Thyroid gland (tissue), 4 donors: ENCODE results near the gene ETFBKMT.

ENCODE experiments used
- POLR2A ChIP-seq, 2 donors: fragments of 450-650 bp; IDR thresholded peaks; one replicate each; pipeline ENCODE4 v1.6.1; 2017; ENCODE audit warnings: antibody characterized with exemption in 2 of 2, mild to moderate bottlenecking in 2 of 2, moderate library complexity in 1 of 2
- TF ChIP-seq, protein P1 (sequence below), 6 experiments: fragments of 200-600 bp in 3 of 6; fragments of 450-650 bp in 3 of 6; sonication (generic) in 3 of 6; IDR thresholded peaks; one replicate each; pipeline ENCODE4 v1.5.1; 2016 to 2019; ENCODE audit warnings: antibody characterized with exemption in 6 of 6, mild to moderate bottlenecking in 2 of 6, inconsistent platforms in 1 of 6, moderate library complexity in 1 of 6

GRCh38 chr12:31705621-31706020 lies 46.1 kb downstream of the ETFBKMT start:
- TF ChIP-seq, protein P1, sequence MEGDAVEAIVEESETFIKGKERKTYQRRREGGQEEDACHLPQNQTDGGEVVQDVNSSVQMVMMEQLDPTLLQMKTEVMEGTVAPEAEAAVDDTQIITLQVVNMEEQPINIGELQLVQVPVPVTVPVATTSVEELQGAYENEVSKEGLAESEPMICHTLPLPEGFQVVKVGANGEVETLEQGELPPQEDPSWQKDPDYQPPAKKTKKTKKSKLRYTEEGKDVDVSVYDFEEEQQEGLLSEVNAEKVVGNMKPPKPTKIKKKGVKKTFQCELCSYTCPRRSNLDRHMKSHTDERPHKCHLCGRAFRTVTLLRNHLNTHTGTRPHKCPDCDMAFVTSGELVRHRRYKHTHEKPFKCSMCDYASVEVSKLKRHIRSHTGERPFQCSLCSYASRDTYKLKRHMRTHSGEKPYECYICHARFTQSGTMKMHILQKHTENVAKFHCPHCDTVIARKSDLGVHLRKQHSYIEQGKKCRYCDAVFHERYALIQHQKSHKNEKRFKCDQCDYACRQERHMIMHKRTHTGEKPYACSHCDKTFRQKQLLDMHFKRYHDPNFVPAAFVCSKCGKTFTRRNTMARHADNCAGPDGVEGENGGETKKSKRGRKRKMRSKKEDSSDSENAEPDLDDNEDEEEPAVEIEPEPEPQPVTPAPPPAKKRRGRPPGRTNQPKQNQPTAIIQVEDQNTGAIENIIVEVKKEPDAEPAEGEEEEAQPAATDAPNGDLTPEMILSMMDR (IDR thresholded peaks at IDR 0.05): no peak
- no peak for TF ChIP-seq POLR2A (IDR thresholded peaks at IDR 0.05)
